CD14-positive monocyte (primary cell): ENCODE results near the gene SSTR5. TPM values are rescaled to one million over a fixed set of nuclear protein-coding genes. Genes with fewer than 3 reads are reported as not detected.

ENCODE experiments used
- DNase-seq, 3 donors: peaks; one replicate each; pipeline ENCODE4 v3.0.0-alpha.2; 2011 to 2022
- H2AFZ ChIP-seq: 2 replicates; pipeline ENCODE4 v1.6.0; 2012; ENCODE audit warnings: mild to moderate bottlenecking, low read depth, low read length, inconsistent platforms; ENCODE audit not compliant: insufficient read depth, poor library complexity, severe bottlenecking
- H3K27ac ChIP-seq, 2 donors: 1 replicate in 1 of 2; 2 replicates in 1 of 2; pipeline ENCODE4 v1.5.1; 2012 to 2013; ENCODE audit warnings: low read length in 2 of 2, control low read depth in 1 of 2, inconsistent platforms in 1 of 2, low read depth in 1 of 2, mild to moderate bottlenecking in 1 of 2
- H3K27me3 ChIP-seq, 2 donors: one replicate each; pipeline versions ENCODE4 v1.6.0 to v1.6.1; 2011 to 2013; ENCODE audit warnings: low read length in 2 of 2; ENCODE audit not compliant: control insufficient read depth in 2 of 2, insufficient read depth in 2 of 2
- H3K36me3 ChIP-seq, 2 donors: replicated peaks in 1 of 2; 1 replicate in 1 of 2; 2 replicates in 1 of 2; pipeline versions ENCODE4 v1.5.1 to v1.6.1; 2012 to 2013; ENCODE audit warnings: low read length in 2 of 2, control low read depth in 1 of 2, inconsistent platforms in 1 of 2, mild to moderate bottlenecking in 1 of 2; ENCODE audit not compliant: insufficient read depth in 2 of 2, control insufficient read depth in 1 of 2
- H3K4me1 ChIP-seq, 2 donors: 1 replicate in 1 of 2; 2 replicates in 1 of 2; pipeline versions ENCODE4 v1.5.1 to v1.6.1; 2012 to 2013; ENCODE audit warnings: low read length in 2 of 2, control low read depth in 1 of 2, inconsistent platforms in 1 of 2, mild to moderate bottlenecking in 1 of 2, moderate library complexity in 1 of 2; ENCODE audit not compliant: insufficient read depth in 2 of 2, control insufficient read depth in 1 of 2
- H3K4me2 ChIP-seq: replicated peaks from 2 replicates; pipeline ENCODE3; 2012; ENCODE audit warnings: low read length, moderate library complexity, mild to moderate bottlenecking; ENCODE audit not compliant: poor library complexity, severe bottlenecking; ENCODE audit errors: extremely low read depth
- H3K4me3 ChIP-seq, 3 experiments: fragments of 200-600 bp in 1 of 3; sonication (generic) in 1 of 3; replicated peaks in 1 of 3; 1 replicate in 2 of 3; 2 replicates in 1 of 3; pipeline ENCODE4 v1.5.1; 2011 to 2013; ENCODE audit warnings: low read length in 3 of 3, mild to moderate bottlenecking in 3 of 3, control low read depth in 2 of 3, low read depth in 2 of 3, inconsistent platforms in 1 of 3, moderate library complexity in 1 of 3
- H3K79me2 ChIP-seq: 2 replicates; pipeline ENCODE4 v1.6.0; 2012; ENCODE audit warnings: mild to moderate bottlenecking, control low read depth, inconsistent platforms, low read length, moderate library complexity; ENCODE audit not compliant: insufficient read depth
- H3K9ac ChIP-seq: 2 replicates; pipeline ENCODE4 v1.6.0; 2017; ENCODE audit warnings: low read length, mild to moderate bottlenecking; ENCODE audit not compliant: insufficient read depth, poor library complexity, severe bottlenecking
- H3K9me3 ChIP-seq, 2 donors: replicated peaks in 1 of 2; 1 replicate in 1 of 2; 2 replicates in 1 of 2; pipeline versions ENCODE4 v1.5.1 to v1.6.1; 2012 to 2013; ENCODE audit warnings: low read length in 2 of 2, control low read depth in 1 of 2; ENCODE audit not compliant: control insufficient read depth in 1 of 2, insufficient read depth in 1 of 2
- H4K20me1 ChIP-seq: 2 replicates; pipeline ENCODE4 v1.6.0; 2012; ENCODE audit warnings: mild to moderate bottlenecking, low read length, control low read depth, moderate library complexity; ENCODE audit not compliant: insufficient read depth
- H3K27ac Mint-ChIP-seq, 7 donors: one replicate each; pipeline ENCODE4 v1.8.0; 2020; ENCODE audit warnings: mild to moderate bottlenecking in 7 of 7, mixed read lengths in 7 of 7, moderate library complexity in 6 of 7, inconsistent platforms in 2 of 7
- H3K27me3 Mint-ChIP-seq, 3 donors: one replicate each; pipeline ENCODE4 v1.8.0; 2021 to 2022; ENCODE audit warnings: low read depth in 3 of 3, mild to moderate bottlenecking in 3 of 3, mixed read lengths in 3 of 3, moderate library complexity in 3 of 3, inconsistent platforms in 1 of 3
- H3K36me3 Mint-ChIP-seq, 2 donors: one replicate each; pipeline ENCODE4 v1.8.0; 2020; ENCODE audit warnings: mixed read lengths in 2 of 2, inconsistent platforms in 1 of 2, mild to moderate bottlenecking in 1 of 2
- H3K4me1 Mint-ChIP-seq: one replicate; pipeline ENCODE4 v1.8.0; 2020; ENCODE audit warnings: mild to moderate bottlenecking, mixed read lengths
- H3K4me3 Mint-ChIP-seq, 2 donors: one replicate each; pipeline ENCODE4 v1.8.0; 2020; ENCODE audit warnings: mild to moderate bottlenecking in 2 of 2, mixed read lengths in 2 of 2, moderate library complexity in 1 of 2
- H3K9me3 Mint-ChIP-seq, 7 donors: one replicate each; pipeline ENCODE4 v1.8.0; 2020 to 2022; ENCODE audit warnings: mixed read lengths in 7 of 7, mild to moderate bottlenecking in 6 of 7, moderate library complexity in 6 of 7, inconsistent platforms in 2 of 7
- CTCF ChIP-seq: fragments of 200-600 bp; IDR thresholded peaks from one replicate; pipeline ENCODE4 v1.8.0; 2022; ENCODE audit warnings: antibody characterized with exemption, mild to moderate bottlenecking
- WGBS: methylation state at CpG from one replicate; pipeline ENCODE4 v1.1.5; 2013; ENCODE audit warnings: missing lambda C conversion rate; ENCODE audit not compliant: insufficient coverage; 5-methylcytosine and 5-hydroxymethylcytosine counted together
- intact Hi-C, 2 donors: fragments of 100-400 bp; cut with micrococcal nuclease; formaldehyde crosslinking; loops; one replicate each; pipeline versions ENCODE4 v1.15.0 to v1.15.1; 2023
- polyA plus RNA-seq, 3 donors: library from polyadenylated mRNA; depleted of rRNA in 1 of 3; unstranded in 2 of 3; stranded (reverse) in 1 of 3; fragments of 300-500 nt in 2 of 3; fragments of >200 nt in 1 of 3; fragmentation: Illumina TruSeq in 2 of 3; gene quantifications; 1 replicate in 2 of 3; 2 replicates in 1 of 3; pipeline ENCODE4 v1.2.3, GENCODE V29; 2012 to 2021

The SSTR5 gene
- polyA plus RNA-seq, 3 donors = not detected

- Mint-ChIP-seq H3K27ac (no peak overlapping the region), H3K4me1 (no peaks in the 10 kb centered on the region), H3K4me3 (no peak overlapping the region), H3K36me3 (no peaks in the 10 kb centered on the region), H3K9me3 (peaks cover 0 to 2% (median 0%) of the 10 kb centered on the region in 7 donors), H3K27me3 (peaks cover 7 to 18% (median 14%) of the 10 kb centered on the region in 3 donors)
- H3K9ac ChIP-seq = no peak overlapping the region
- no peak for TF ChIP-seq CTCF
- H4K20me1 ChIP-seq = no peaks in the 10 kb centered on the region
- intact Hi-C loops = no loop called here
- no peaks in the 10 kb centered on the region for H3K36me3 ChIP-seq
- 25% methylated on average over 37 of the region's 39 CpGs for WGBS
- H3K9me3 ChIP-seq = no peaks in the 10 kb centered on the region
- H3K4me1 ChIP-seq = no peaks in the 10 kb centered on the region
- no peak overlapping the region for H2AFZ ChIP-seq
- H3K79me2 ChIP-seq = no peaks in the 10 kb centered on the region
- no peak overlapping the region for H3K4me2 ChIP-seq
- DNase-seq = no peak
- no peak overlapping the region for H3K4me3 ChIP-seq
- no peak overlapping the region for H3K27ac ChIP-seq
- H3K27me3 ChIP-seq = peaks cover 0 to 10% of the 10 kb centered on the region in 2 donors
Observed at GRCh38 chr16:1028524-1029258, 43.9 kb upstream of the SSTR5 start.

GRCh38 chr16:1029259-1029545 lies 43.3 kb upstream of the SSTR5 start:
- Mint-ChIP-seq H3K36me3 (no peaks in the 10 kb centered on the region), H3K4me1 (no peaks in the 10 kb centered on the region), H3K4me3 (no peak overlapping the region), H3K27ac (no peak overlapping the region), H3K9me3 (peaks cover 0 to 2% (median 0%) of the 10 kb centered on the region in 7 donors), H3K27me3 (peaks cover 7 to 18% (median 14%) of the 10 kb centered on the region in 3 donors)
- TF ChIP-seq CTCF = no peak
- H3K27ac ChIP-seq = no peak overlapping the region
- H4K20me1 ChIP-seq = no peaks in the 10 kb centered on the region
- H3K79me2 ChIP-seq = no peaks in the 10 kb centered on the region
- WGBS = 77% methylated on average over 14 of the region's 14 CpGs
- H3K27me3 ChIP-seq = peaks cover 0 to 10% of the 10 kb centered on the region in 2 donors
- H3K36me3 ChIP-seq = no peaks in the 10 kb centered on the region
- H3K9ac ChIP-seq = no peak overlapping the region
- H3K4me1 ChIP-seq = no peaks in the 10 kb centered on the region
- H2AFZ ChIP-seq = no peak overlapping the region
- H3K4me3 ChIP-seq = no peak overlapping the region
- intact Hi-C loops = no loop called here
- DNase-seq = no peak
- H3K4me2 ChIP-seq = no peak overlapping the region
- no peaks in the 10 kb centered on the region for H3K9me3 ChIP-seq
